Measurements from ENCODE around the gene SERP2.

SERP2 gene

GRCh38 chr13:44359983-44360375, 13.6 kb upstream of the SERP2 start:
- DNase-seq, result no peak

- no peak for DNase-seq
These were observed 11.1 kb upstream of the SERP2 start for GRCh38 chr13:44362394-44363040.

GRCh38 chr13:44363631-44364344, 9.8 kb upstream of the SERP2 start:
- no peak for DNase-seq

GRCh38 chr13:44364345-44365000, 9.2 kb upstream of the SERP2 start:
- DNase-seq, result no peak

GRCh38 chr13:44365008-44365407, 8.6 kb upstream of the SERP2 start:
- no peak for DNase-seq

- DNase-seq, result no peak
These were observed 7.7 kb upstream of the SERP2 start for GRCh38 chr13:44365899-44366298.

- DNase-seq, result peak in 1 of 3 experiments; percentile 17
These were observed 5.5 kb upstream of the SERP2 start for GRCh38 chr13:44368062-44368591.

GRCh38 chr13:44368599-44369368, 4.8 kb upstream of the SERP2 start:
- DNase-seq, result peak; percentile 10 to 62 (median 50)

- DNase-seq, result no peak
These were observed 2.2 kb upstream of the SERP2 start for GRCh38 chr13:44371421-44371820.

- no peak for DNase-seq
These were observed 400 bp upstream of the SERP2 start for GRCh38 chr13:44373247-44373600.

GRCh38 chr13:44374348-44374712, 706 bp downstream of the SERP2 start:
- no peak for DNase-seq

- DNase-seq, result no peak
These were observed 4.7 kb downstream of the SERP2 start for GRCh38 chr13:44378277-44378676.

- no peak for DNase-seq
These were observed 6.3 kb downstream of the SERP2 start for GRCh38 chr13:44379885-44380284.

- no peak for DNase-seq
These were observed 7.0 kb downstream of the SERP2 start for GRCh38 chr13:44380404-44381165.

GRCh38 chr13:44382635-44383145, 9.1 kb downstream of the SERP2 start:
- no peak for DNase-seq

- no peak for DNase-seq
These were observed 10.3 kb downstream of the SERP2 start for GRCh38 chr13:44383945-44384344.

- DNase-seq, result no peak
These were observed 11.2 kb downstream of the SERP2 start for GRCh38 chr13:44384778-44385177.

- DNase-seq, result no peak
These were observed 11.8 kb downstream of the SERP2 start for GRCh38 chr13:44385401-44385800.

GRCh38 chr13:44385847-44386246, 12.2 kb downstream of the SERP2 start:
- DNase-seq, result peak in 1 of 3 experiments; percentile 27

- no peak for DNase-seq
These were observed 13.4 kb downstream of the SERP2 start for GRCh38 chr13:44386913-44387556.

GRCh38 chr13:44388427-44389059, 14.9 kb downstream of the SERP2 start:
- DNase-seq, result no peak
